Measurements from ENCODE around the gene LCN10. TPM values are rescaled to one million over a fixed set of nuclear protein-coding genes. Genes with fewer than 3 reads are reported as not detected.

Gene LCN10
- total RNA-seq, 2 donors from 2014 or later, result 0.91 to 1.1 TPM

DNA sequence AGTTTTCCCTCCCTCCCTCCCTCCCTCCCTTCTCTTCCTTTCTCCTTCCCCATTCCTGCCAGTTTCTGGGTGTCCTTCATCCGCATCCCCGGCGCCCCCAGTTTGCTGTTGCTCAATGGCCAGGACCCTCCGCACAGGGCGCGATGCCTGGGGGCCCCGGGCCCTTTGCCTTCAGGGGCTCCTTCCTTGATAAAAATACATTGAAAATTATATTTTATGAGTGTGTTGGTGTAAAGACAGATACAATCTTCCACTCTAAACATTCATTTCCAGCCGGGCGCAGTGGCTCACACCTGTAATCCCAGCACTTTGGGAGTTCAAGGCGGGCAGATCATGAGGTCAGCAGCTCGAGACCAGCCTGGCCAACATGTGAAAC lies 47.9 kb downstream of the LCN10 start:
- Mint-ChIP-seq H3K4me1 (peaks cover 8% of the 10 kb centered on the region), H3K27ac (no peak overlapping the region), H3K36me3 (ENCODE audit: low read depth) (no peaks in the 10 kb centered on the region), H3K9me3 (no peaks in the 10 kb centered on the region), H3K27me3 (ENCODE audit: insufficient read depth) (no peaks in the 10 kb centered on the region), H3K4me3 (no peak overlapping the region)
- H3K4me3 ChIP-seq (ENCODE audit: low read length), result no peak overlapping the region
- TF ChIP-seq, protein P1, sequence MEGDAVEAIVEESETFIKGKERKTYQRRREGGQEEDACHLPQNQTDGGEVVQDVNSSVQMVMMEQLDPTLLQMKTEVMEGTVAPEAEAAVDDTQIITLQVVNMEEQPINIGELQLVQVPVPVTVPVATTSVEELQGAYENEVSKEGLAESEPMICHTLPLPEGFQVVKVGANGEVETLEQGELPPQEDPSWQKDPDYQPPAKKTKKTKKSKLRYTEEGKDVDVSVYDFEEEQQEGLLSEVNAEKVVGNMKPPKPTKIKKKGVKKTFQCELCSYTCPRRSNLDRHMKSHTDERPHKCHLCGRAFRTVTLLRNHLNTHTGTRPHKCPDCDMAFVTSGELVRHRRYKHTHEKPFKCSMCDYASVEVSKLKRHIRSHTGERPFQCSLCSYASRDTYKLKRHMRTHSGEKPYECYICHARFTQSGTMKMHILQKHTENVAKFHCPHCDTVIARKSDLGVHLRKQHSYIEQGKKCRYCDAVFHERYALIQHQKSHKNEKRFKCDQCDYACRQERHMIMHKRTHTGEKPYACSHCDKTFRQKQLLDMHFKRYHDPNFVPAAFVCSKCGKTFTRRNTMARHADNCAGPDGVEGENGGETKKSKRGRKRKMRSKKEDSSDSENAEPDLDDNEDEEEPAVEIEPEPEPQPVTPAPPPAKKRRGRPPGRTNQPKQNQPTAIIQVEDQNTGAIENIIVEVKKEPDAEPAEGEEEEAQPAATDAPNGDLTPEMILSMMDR (conservative IDR thresholded peaks at IDR 0.05), result no peak
- DNase-seq, result no peak
- 82 to 95% methylated on average over 4 to 11 of the region's 11 CpGs for WGBS, 2 experiments (ENCODE audit: insufficient coverage in 1 of 2, insufficient read length in 1 of 2)
- H3K36me3 ChIP-seq (ENCODE audit: control insufficient read depth, insufficient read depth, low read length), result no peaks in the 10 kb centered on the region
- H3K4me1 ChIP-seq (ENCODE audit: control insufficient read depth, insufficient read depth, low read length), result no peaks in the 10 kb centered on the region
- no peaks in the 10 kb centered on the region for H3K27me3 ChIP-seq (ENCODE audit: control insufficient read depth, insufficient read depth, low read length, poor library complexity, severe bottlenecking)
- no peaks in the 10 kb centered on the region for H3K9me3 ChIP-seq (ENCODE audit: control insufficient read depth, low read length)
- H3K27ac ChIP-seq (ENCODE audit: low read depth, low read length), result no peak overlapping the region
- H3K9ac ChIP-seq (ENCODE audit: extremely low read depth, low read length, poor library complexity, severe bottlenecking), result no peak overlapping the region

DNA sequence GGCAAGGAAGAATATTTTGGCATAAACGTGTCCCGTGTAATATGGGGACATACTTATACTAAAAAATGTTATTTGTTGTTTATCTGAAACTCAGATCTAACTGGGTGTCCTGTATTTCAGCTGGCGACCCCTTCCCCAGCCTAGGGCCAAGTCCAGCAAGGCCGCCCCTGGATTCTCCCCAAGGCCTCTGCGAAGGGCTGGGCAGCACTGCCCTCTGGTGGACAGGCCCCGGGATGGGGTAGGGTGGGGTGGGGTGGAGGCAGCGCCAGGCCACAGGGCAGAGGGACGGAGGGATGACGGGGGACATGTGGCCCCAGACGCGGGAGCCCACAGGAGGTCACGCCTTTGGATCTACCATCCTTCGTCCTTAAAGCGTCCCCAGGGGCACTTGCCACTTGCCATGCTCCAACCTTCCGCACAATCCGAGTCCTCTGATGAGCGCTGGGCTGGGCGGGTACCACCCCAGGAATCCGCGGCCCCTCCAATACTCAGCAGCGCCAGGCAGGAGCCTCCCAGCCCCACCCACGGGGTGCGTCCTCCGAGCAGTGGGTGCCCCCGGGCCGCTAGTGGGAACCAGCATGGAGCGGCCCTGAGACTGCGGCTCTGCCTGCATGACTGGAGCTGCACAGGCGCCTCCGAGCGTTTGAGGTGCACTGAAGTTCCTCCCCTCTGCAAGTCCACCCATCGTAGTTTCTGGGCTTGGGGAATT lies 48.4 kb downstream of the LCN10 start:
- Histone ChIP-seq H3K36me3 (ENCODE audit: control insufficient read depth, insufficient read depth, low read length) (no peaks in the 10 kb centered on the region), H3K27me3 (ENCODE audit: control insufficient read depth, insufficient read depth, low read length, poor library complexity, severe bottlenecking) (no peaks in the 10 kb centered on the region), H3K27ac (ENCODE audit: low read depth, low read length) (no peak overlapping the region), H3K9me3 (ENCODE audit: control insufficient read depth, low read length) (no peaks in the 10 kb centered on the region), H3K4me1 (ENCODE audit: control insufficient read depth, insufficient read depth, low read length) (no peaks in the 10 kb centered on the region), H3K9ac (ENCODE audit: extremely low read depth, low read length, poor library complexity, severe bottlenecking) (no peak overlapping the region), H3K4me3 (ENCODE audit: low read length) (no peak overlapping the region)
- Mint-ChIP-seq H3K27me3 (ENCODE audit: insufficient read depth) (peaks cover 1% of the 10 kb centered on the region), H3K36me3 (ENCODE audit: low read depth) (no peaks in the 10 kb centered on the region), H3K4me3 (no peak overlapping the region), H3K9me3 (no peaks in the 10 kb centered on the region), H3K4me1 (peaks cover 8% of the 10 kb centered on the region), H3K27ac (no peak overlapping the region)
- 66 to 75% methylated on average over 19 to 32 of the region's 32 CpGs for WGBS, 2 experiments (ENCODE audit: insufficient coverage in 1 of 2, insufficient read length in 1 of 2)
- DNase-seq, result peak; percentile 93
- TF ChIP-seq, protein P1 (conservative IDR thresholded peaks at IDR 0.05), result peak; percentile 86

DNA sequence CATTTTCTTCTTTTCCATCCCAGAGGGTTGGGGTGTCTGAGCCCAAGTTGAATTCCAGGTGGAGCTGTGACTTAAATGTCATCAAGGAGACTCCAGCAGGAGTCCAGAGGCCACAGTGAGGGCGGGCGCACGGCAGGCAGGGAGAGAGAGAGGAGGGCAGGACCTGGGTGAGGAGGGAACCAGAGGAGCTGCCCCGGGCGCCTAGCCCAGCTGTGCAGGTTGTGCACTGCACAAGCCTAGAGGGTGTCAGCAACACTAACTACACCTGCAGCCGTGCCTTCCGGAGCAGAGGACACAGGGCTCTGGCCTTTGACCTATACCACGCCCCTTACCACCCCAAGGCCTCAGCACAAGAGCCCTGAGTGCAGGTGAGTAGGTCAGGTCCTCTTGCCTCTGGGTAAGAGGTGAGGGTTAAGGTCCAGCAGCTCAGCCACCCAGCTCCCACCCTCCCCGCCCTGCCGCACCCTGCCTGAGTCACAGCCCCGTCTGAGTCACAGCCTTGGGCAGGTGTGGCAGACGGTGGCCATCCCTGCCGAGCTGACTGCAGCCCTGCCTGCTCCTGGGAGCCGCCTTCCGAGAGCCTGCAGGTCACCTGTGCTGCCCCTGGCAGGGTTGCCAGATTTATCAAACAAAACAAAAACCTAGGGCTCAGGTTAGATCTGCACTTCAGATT lies 49.1 kb downstream of the LCN10 start:
- Mint-ChIP-seq H3K4me3 (no peak overlapping the region), H3K27ac (no peak overlapping the region), H3K36me3 (ENCODE audit: low read depth) (no peaks in the 10 kb centered on the region), H3K27me3 (ENCODE audit: insufficient read depth) (peaks cover 7% of the 10 kb centered on the region), H3K4me1 (peaks cover 6% of the 10 kb centered on the region), H3K9me3 (no peaks in the 10 kb centered on the region)
- 66 to 86% methylated on average over 7 to 15 of the region's 15 CpGs for WGBS, 2 experiments (ENCODE audit: insufficient coverage in 1 of 2, insufficient read length in 1 of 2)
- Histone ChIP-seq H3K27me3 (ENCODE audit: control insufficient read depth, insufficient read depth, low read length, poor library complexity, severe bottlenecking) (no peaks in the 10 kb centered on the region), H3K4me1 (ENCODE audit: control insufficient read depth, insufficient read depth, low read length) (no peaks in the 10 kb centered on the region), H3K9me3 (ENCODE audit: control insufficient read depth, low read length) (no peaks in the 10 kb centered on the region), H3K36me3 (ENCODE audit: control insufficient read depth, insufficient read depth, low read length) (no peaks in the 10 kb centered on the region), H3K4me3 (ENCODE audit: low read length) (no peak overlapping the region), H3K27ac (ENCODE audit: low read depth, low read length) (no peak overlapping the region), H3K9ac (ENCODE audit: extremely low read depth, low read length, poor library complexity, severe bottlenecking) (no peak overlapping the region)
- TF ChIP-seq, protein P1 (conservative IDR thresholded peaks at IDR 0.05), result no peak
- peak; percentile 76 for DNase-seq
